Endodermal cell (in vitro differentiated cells): ENCODE data around the gene ZWILCH. TPM values are rescaled to one million over a fixed set of nuclear protein-coding genes. Genes with fewer than 3 reads are reported as not detected.
A peak's percentile ranks its signal among the peaks of the same experiment; 100 is the strongest.

Experiments used
- DNase-seq: peaks from one replicate; pipeline ENCODE4 v3.0.0-alpha.2; 2017
- H3K27ac ChIP-seq: 2 replicates; pipeline ENCODE4 v1.5.1; 2013; ENCODE audit warnings: mild to moderate bottlenecking, low read depth, low read length, moderate library complexity
- H3K27me3 ChIP-seq: 2 replicates; pipeline ENCODE4 v1.6.1; 2013; ENCODE audit warnings: mild to moderate bottlenecking, low read length, moderate library complexity; ENCODE audit not compliant: insufficient read depth, control insufficient read depth, poor library complexity, severe bottlenecking
- H3K36me3 ChIP-seq: 2 replicates; pipeline ENCODE4 v1.7.0; 2013; ENCODE audit warnings: mild to moderate bottlenecking, low read length, moderate library complexity; ENCODE audit not compliant: control insufficient read depth, insufficient read depth
- H3K4me1 ChIP-seq: one replicate; pipeline ENCODE4 v1.7.0; 2013; ENCODE audit warnings: low read length; ENCODE audit not compliant: control insufficient read depth, insufficient read depth
- H3K4me3 ChIP-seq: 2 replicates; pipeline ENCODE4 v1.5.1; 2013; ENCODE audit warnings: mild to moderate bottlenecking, low read length, moderate library complexity
- H3K9ac ChIP-seq: 2 replicates; pipeline ENCODE4 v1.6.1; 2013; ENCODE audit warnings: mild to moderate bottlenecking, low read length, moderate library complexity; ENCODE audit not compliant: poor library complexity, severe bottlenecking; ENCODE audit errors: extremely low read depth
- H3K9me3 ChIP-seq: 2 replicates; pipeline ENCODE4 v1.6.1; 2013; ENCODE audit warnings: mild to moderate bottlenecking, low read length, moderate library complexity; ENCODE audit not compliant: control insufficient read depth
- H3K27ac Mint-ChIP-seq: 2 replicates; pipeline ENCODE4 v1.8.0; 2020; ENCODE audit warnings: mixed read lengths
- H3K27me3 Mint-ChIP-seq: 2 replicates; pipeline ENCODE4 v1.8.0; 2021; ENCODE audit warnings: mild to moderate bottlenecking, mixed read lengths; ENCODE audit not compliant: insufficient read depth
- H3K36me3 Mint-ChIP-seq: 2 replicates; pipeline ENCODE4 v1.8.0; 2020; ENCODE audit warnings: low read depth, mixed read lengths
- H3K4me1 Mint-ChIP-seq: 2 replicates; pipeline ENCODE4 v1.8.0; 2020; ENCODE audit warnings: mixed read lengths
- H3K4me3 Mint-ChIP-seq: 2 replicates; pipeline ENCODE4 v1.8.0; 2020; ENCODE audit warnings: mild to moderate bottlenecking, moderate library complexity, mixed read lengths
- H3K9me3 Mint-ChIP-seq: 2 replicates; pipeline ENCODE4 v1.8.0; 2020; ENCODE audit warnings: mild to moderate bottlenecking, mixed read lengths
- CTCF ChIP-seq: fragments of 200-600 bp; sonication (generic); conservative IDR thresholded peaks from 2 replicates; pipeline ENCODE4 v1.5.0; 2021; ENCODE audit warnings: antibody characterized with exemption, mild to moderate bottlenecking
- WGBS, 2 experiments: methylation state at CpG; one replicate each; pipeline versions ENCODE4 v1.1.5 to v1.1.7; 2013; ENCODE audit warnings: missing lambda C conversion rate in 2 of 2, mixed read lengths in 1 of 2; ENCODE audit not compliant: insufficient coverage in 1 of 2, insufficient read length in 1 of 2; 5-methylcytosine and 5-hydroxymethylcytosine counted together
- total RNA-seq, 2 donors: library from RNA; stranded (reverse); fragmentation: NEBNext Ultra II Directional in 1 of 2; extraction: Animal tissue kit (Norgen Biotek cat#: 25700) in 1 of 2; gene quantifications; 2 replicates in 1 of 2; 3 replicates in 1 of 2; pipeline ENCODE4 v1.2.1, GENCODE V29; 2021

ZWILCH gene
- total RNA-seq, 2 donors from 2014 or later: 37.3 to 44.2 TPM

DNA sequence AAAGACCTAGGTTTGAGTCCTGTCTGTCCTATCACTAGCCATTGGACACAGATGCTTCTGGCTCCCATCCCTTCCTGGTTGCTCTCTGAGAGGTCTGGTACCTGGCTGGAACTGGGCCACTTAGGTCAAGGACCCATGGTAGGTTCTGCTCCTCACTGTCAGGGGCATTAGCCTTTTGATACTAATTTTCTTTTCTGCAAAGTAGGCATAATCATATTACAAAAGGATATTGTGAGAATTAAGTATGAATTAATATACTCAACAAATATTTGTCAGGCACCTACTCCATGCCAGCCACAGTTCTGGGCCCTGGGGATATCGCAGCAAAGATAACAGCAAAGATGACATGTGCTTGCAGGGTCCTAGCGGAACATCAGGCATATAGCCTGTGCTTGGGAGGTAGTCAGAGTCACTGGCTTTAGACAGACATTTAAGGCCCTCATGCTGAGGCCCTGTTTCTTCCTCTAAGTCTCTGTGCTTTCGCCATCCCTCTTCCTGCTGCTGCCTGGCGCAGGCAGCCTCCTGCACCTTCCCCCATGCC lies 86.3 kb downstream of the ZWILCH start:
- Mint-ChIP-seq H3K4me3 (no peak overlapping the region), H3K27me3 (peaks cover 2% of the 10 kb centered on the region), H3K4me1 (peaks cover 46% of the 10 kb centered on the region), H3K27ac (no peak overlapping the region), H3K36me3 (no peaks in the 10 kb centered on the region), H3K9me3 (no peaks in the 10 kb centered on the region)
- Histone ChIP-seq H3K4me1 (peaks cover 22% of the 10 kb centered on the region), H3K27me3 (no peaks in the 10 kb centered on the region), H3K9me3 (no peaks in the 10 kb centered on the region), H3K27ac (no peak overlapping the region), H3K9ac (no peak overlapping the region), H3K4me3 (no peak overlapping the region), H3K36me3 (no peaks in the 10 kb centered on the region)
- 89 to 96% methylated on average over 3 to 4 of the region's 4 CpGs for WGBS, 2 experiments
- no peak for DNase-seq
- TF ChIP-seq CTCF: no peak

GRCh38 chr15:66592505-66593218 lies 87.5 kb downstream of the ZWILCH start:
- 73 to 88% methylated on average over 8 to 12 of the region's 12 CpGs for WGBS, 2 experiments
- no peaks in the 10 kb centered on the region for H3K27me3 ChIP-seq

GRCh38 chr15:66593219-66593780 lies 88.2 kb downstream of the ZWILCH start:
- Mint-ChIP-seq H3K27me3 (peaks cover 6% of the 10 kb centered on the region), H3K4me1 (peaks cover 38% of the 10 kb centered on the region), H3K9me3 (no peaks in the 10 kb centered on the region), H3K4me3 (peak overlapping the region; percentile 3), H3K36me3 (no peaks in the 10 kb centered on the region), H3K27ac (peak overlapping the region; percentile 71)
- Histone ChIP-seq H3K9me3 (no peaks in the 10 kb centered on the region), H3K4me1 (peaks cover 22% of the 10 kb centered on the region), H3K27ac (no peak overlapping the region), H3K4me3 (peak overlapping the region; percentile 52), H3K9ac (no peak overlapping the region), H3K36me3 (no peaks in the 10 kb centered on the region), H3K27me3 (no peaks in the 10 kb centered on the region)
- TF ChIP-seq CTCF: no peak
- peak; percentile 43 for DNase-seq
- WGBS, 2 experiments: 87 to 90% methylated on average over 3 of the region's 3 CpGs

More at GRCh38 chr15:66592505-66593218, 87.5 kb downstream of the ZWILCH start:
- H3K4me1 ChIP-seq: peaks cover 22% of the 10 kb centered on the region
- TF ChIP-seq CTCF: no peak
- H3K36me3 ChIP-seq: no peaks in the 10 kb centered on the region
- H3K27ac ChIP-seq: no peak overlapping the region
- H3K27ac Mint-ChIP-seq: peak overlapping the region; percentile 71
- H3K9me3 ChIP-seq: no peaks in the 10 kb centered on the region
- peaks cover 2% of the 10 kb centered on the region for H3K27me3 Mint-ChIP-seq
- H3K4me3 ChIP-seq: peak overlapping the region; percentile 52
- H3K4me1 Mint-ChIP-seq: peaks cover 44% of the 10 kb centered on the region
- no peaks in the 10 kb centered on the region for H3K36me3 Mint-ChIP-seq
- H3K4me3 Mint-ChIP-seq: peak overlapping the region; percentile 3
- H3K9ac ChIP-seq: no peak overlapping the region
- H3K9me3 Mint-ChIP-seq: no peaks in the 10 kb centered on the region
- peak; percentile 89 for DNase-seq
